SK-N-SH treated with all-trans-retinoic acid at 6 μM for 48 hours (cell line): Measurements from ENCODE around the gene FAM90A1.
"Not testable (repeated sequence)": the region's sequence is repeated elsewhere in the genome, so short reads cannot be mapped to it uniquely, and the experiment has no call there.

Experiments used
- ARNTL ChIP-seq: fragments of 450-650 bp; formaldehyde crosslinking; IDR thresholded peaks from 2 replicates; pipeline ENCODE4 v1.5.0; 2020; ENCODE audit warnings: low read depth, mild to moderate bottlenecking, moderate library complexity, borderline replicate concordance
- BACH2 ChIP-seq: fragments of 250-450 bp; sonication (Bioruptor Pico); IDR thresholded peaks from 2 replicates; pipeline ENCODE4 v1.9.0; 2021; ENCODE audit warnings: mild to moderate bottlenecking, borderline replicate concordance
- CSDC2 ChIP-seq: fragments of 250-450 bp; sonication (Bioruptor Pico); IDR thresholded peaks from 2 replicates; pipeline ENCODE4 v1.5.0; 2020; ENCODE audit warnings: mild to moderate bottlenecking, moderate library complexity
- ISL1 ChIP-seq: fragments of 250-450 bp; sonication (Bioruptor Pico); IDR thresholded peaks from 2 replicates; pipeline ENCODE4 v2.1.2; 2022; ENCODE audit warnings: mild to moderate bottlenecking, moderate library complexity
- PATZ1 ChIP-seq: fragments of 250-450 bp; sonication (Bioruptor Pico); IDR thresholded peaks from 2 replicates; pipeline ENCODE4 v1.8.0; 2020; ENCODE audit warnings: mild to moderate bottlenecking, moderate library complexity, borderline replicate concordance
- SNAI2 ChIP-seq: fragments of 250-450 bp; sonication (Bioruptor Pico); IDR thresholded peaks from 2 replicates; pipeline ENCODE4 v1.5.0; 2020; ENCODE audit warnings: mild to moderate bottlenecking, moderate library complexity
- TOX ChIP-seq: fragments of 250-450 bp; sonication (Bioruptor Pico); IDR thresholded peaks from 2 replicates; pipeline ENCODE4 v1.8.0; 2021; ENCODE audit warnings: mild to moderate bottlenecking, moderate library complexity, borderline replicate concordance
- ZFP3 ChIP-seq: fragments of 250-450 bp; sonication (Bioruptor Pico); IDR thresholded peaks from 2 replicates; pipeline ENCODE4 v1.5.0; 2020; ENCODE audit warnings: mild to moderate bottlenecking, moderate library complexity
- ZFP30 ChIP-seq: fragments of 450-650 bp; formaldehyde crosslinking; IDR thresholded peaks from 2 replicates; pipeline ENCODE4 v1.5.0; 2022; ENCODE audit warnings: mild to moderate bottlenecking, moderate library complexity
- ZNF70 ChIP-seq: fragments of 450-650 bp; formaldehyde crosslinking; IDR thresholded peaks from 2 replicates; pipeline ENCODE4 v1.5.0; 2020; ENCODE audit warnings: mild to moderate bottlenecking, moderate library complexity
- TF ChIP-seq, protein P1 (sequence below): fragments of 250-450 bp; sonication (Bioruptor Pico); IDR thresholded peaks from 2 replicates; pipeline ENCODE4 v1.5.0; 2020; ENCODE audit warnings: mild to moderate bottlenecking, moderate library complexity
- TF ChIP-seq, protein P2 (sequence below): fragments of 250-450 bp; sonication (Bioruptor Pico); IDR thresholded peaks from 2 replicates; pipeline ENCODE4 v1.5.1; 2020; ENCODE audit warnings: low read depth, mild to moderate bottlenecking, moderate library complexity

GRCh38 chr12:8264236-8264635, 36.8 kb upstream of the FAM90A1 start:
- not testable (repeated sequence) for TF ChIP-seq PATZ1 (CRISPR knock-in tag); ZFP30 (CRISPR knock-in tag); CSDC2 (CRISPR knock-in tag); BACH2 (CRISPR knock-in tag); ZNF70 (CRISPR knock-in tag); TOX (CRISPR knock-in tag); ISL1 (CRISPR knock-in tag); ARNTL; ZFP3 (CRISPR knock-in tag); SNAI2 (CRISPR knock-in tag)
- TF ChIP-seq, protein P1, sequence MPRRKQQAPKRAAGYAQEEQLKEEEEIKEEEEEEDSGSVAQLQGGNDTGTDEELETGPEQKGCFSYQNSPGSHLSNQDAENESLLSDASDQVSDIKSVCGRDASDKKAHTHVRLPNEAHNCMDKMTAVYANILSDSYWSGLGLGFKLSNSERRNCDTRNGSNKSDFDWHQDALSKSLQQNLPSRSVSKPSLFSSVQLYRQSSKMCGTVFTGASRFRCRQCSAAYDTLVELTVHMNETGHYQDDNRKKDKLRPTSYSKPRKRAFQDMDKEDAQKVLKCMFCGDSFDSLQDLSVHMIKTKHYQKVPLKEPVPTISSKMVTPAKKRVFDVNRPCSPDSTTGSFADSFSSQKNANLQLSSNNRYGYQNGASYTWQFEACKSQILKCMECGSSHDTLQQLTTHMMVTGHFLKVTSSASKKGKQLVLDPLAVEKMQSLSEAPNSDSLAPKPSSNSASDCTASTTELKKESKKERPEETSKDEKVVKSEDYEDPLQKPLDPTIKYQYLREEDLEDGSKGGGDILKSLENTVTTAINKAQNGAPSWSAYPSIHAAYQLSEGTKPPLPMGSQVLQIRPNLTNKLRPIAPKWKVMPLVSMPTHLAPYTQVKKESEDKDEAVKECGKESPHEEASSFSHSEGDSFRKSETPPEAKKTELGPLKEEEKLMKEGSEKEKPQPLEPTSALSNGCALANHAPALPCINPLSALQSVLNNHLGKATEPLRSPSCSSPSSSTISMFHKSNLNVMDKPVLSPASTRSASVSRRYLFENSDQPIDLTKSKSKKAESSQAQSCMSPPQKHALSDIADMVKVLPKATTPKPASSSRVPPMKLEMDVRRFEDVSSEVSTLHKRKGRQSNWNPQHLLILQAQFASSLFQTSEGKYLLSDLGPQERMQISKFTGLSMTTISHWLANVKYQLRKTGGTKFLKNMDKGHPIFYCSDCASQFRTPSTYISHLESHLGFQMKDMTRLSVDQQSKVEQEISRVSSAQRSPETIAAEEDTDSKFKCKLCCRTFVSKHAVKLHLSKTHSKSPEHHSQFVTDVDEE: not testable (repeated sequence)
- TF ChIP-seq, protein P2, sequence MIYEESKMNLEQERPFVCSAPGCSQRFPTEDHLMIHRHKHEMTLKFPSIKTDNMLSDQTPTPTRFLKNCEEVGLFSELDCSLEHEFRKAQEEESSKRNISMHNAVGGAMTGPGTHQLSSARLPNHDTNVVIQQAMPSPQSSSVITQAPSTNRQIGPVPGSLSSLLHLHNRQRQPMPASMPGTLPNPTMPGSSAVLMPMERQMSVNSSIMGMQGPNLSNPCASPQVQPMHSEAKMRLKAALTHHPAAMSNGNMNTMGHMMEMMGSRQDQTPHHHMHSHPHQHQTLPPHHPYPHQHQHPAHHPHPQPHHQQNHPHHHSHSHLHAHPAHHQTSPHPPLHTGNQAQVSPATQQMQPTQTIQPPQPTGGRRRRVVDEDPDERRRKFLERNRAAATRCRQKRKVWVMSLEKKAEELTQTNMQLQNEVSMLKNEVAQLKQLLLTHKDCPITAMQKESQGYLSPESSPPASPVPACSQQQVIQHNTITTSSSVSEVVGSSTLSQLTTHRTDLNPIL (CRISPR knock-in tag): not testable (repeated sequence)
